GM19324 (cell line): Measurements from ENCODE around the gene MALL.
"Not testable (repeated sequence)": the region's sequence is repeated elsewhere in the genome, so short reads cannot be mapped to it uniquely, and the experiment has no call there.

ENCODE experiments used
- ATAC-seq: cut with Tn5 transposase; IDR thresholded peaks from one replicate; pipeline ENCODE4 v1.9.1; 2021; ENCODE audit warnings: mild to moderate bottlenecking, moderate library complexity; ENCODE audit not compliant: unreplicated experiment, low FRiP score

MALL gene

GRCh38 chr2:110121592-110121991 lies 6.0 kb upstream of the MALL start:
- ATAC-seq: no peak

- ATAC-seq: no peak
These were observed 5.4 kb upstream of the MALL start for GRCh38 chr2:110121052-110121334.

GRCh38 chr2:110120171-110121051 lies 4.8 kb upstream of the MALL start:
- ATAC-seq: no peak

GRCh38 chr2:110116033-110116710 lies 550 bp upstream of the MALL start:
- no peak for ATAC-seq

- no peak for ATAC-seq
These were observed 779 bp downstream of the MALL start for GRCh38 chr2:110114831-110115255.

GRCh38 chr2:110113961-110114591 lies 1.5 kb downstream of the MALL start:
- ATAC-seq: no peak

GRCh38 chr2:110108291-110108690 lies 7.3 kb downstream of the MALL start:
- not testable (repeated sequence) for ATAC-seq

GRCh38 chr2:110107092-110108079 lies 8.2 kb downstream of the MALL start:
- no peak for ATAC-seq

GRCh38 chr2:110106642-110107041 lies 9.0 kb downstream of the MALL start:
- ATAC-seq: no peak

GRCh38 chr2:110105608-110106467 lies 9.8 kb downstream of the MALL start:
- no peak for ATAC-seq

- no peak for ATAC-seq
These were observed 10.4 kb downstream of the MALL start for GRCh38 chr2:110105183-110105582.

- no peak for ATAC-seq
These were observed 11.4 kb downstream of the MALL start for GRCh38 chr2:110104025-110104771.

GRCh38 chr2:110103061-110103961 lies 12.3 kb downstream of the MALL start:
- no peak for ATAC-seq

GRCh38 chr2:110101901-110102803 lies 13.5 kb downstream of the MALL start:
- no peak for ATAC-seq

GRCh38 chr2:110101280-110101844 lies 14.3 kb downstream of the MALL start:
- ATAC-seq: no peak

GRCh38 chr2:110100880-110101279 lies 14.7 kb downstream of the MALL start:
- not testable (repeated sequence) for ATAC-seq
